HG02623 (cell line): Measurements from ENCODE around the gene KMT2C.
"Not testable (repeated sequence)": the region's sequence is repeated elsewhere in the genome, so short reads cannot be mapped to it uniquely, and the experiment has no call there.

Experiments used
- ATAC-seq: cut with Tn5 transposase; IDR thresholded peaks from one replicate; pipeline ENCODE4 v1.9.1; 2021; ENCODE audit warnings: moderate library complexity; ENCODE audit not compliant: unreplicated experiment

KMT2C gene

DNA sequence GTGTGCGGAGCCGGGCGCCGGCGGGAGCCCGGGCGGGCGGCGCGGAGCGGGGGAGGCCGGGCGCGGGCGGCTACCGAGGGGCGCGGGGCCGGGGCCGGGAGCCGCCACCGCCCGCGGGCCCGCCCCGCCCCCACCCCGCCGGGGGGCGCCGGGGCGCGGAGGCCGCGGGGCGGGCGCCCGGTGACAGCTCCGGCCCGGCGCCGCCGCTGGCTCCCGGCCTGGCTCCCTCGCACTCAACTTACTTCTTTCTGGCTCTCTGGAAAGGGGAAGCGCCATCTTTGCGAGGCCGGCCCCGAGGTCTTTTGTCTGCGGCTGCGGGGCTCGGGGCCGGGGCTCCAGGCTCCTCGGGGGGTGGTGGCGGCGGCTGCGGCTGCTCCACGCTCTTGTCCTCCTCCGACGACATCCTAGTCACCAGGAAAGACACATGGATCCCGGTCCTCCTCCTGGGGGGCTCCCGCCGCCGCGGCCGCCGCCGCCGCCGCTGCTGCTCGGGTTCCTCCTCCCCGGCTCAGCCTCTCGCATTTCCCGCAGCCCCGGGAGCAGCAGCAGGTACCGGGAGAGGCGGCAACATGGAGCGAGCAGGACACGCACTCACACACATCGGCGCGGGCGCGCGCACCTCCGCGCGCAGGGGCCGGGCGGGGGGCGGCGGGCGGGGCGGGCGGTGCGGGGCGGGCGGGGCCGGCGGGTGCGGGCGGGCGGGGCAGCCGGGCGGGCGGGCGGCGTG is at the start of gene KMT2C:
TSS of gene KMT2C (minus strand) at position 620 of the 727 bp plus-strand sequence. CDS start at position 403, 217 bp downstream.
- ATAC-seq: peak; percentile 14

GRCh38 chr7:152481082-152481481 is 45.3 kb upstream of the KMT2C start:
- no peak for ATAC-seq

GRCh38 chr7:152480664-152481063 is 44.9 kb upstream of the KMT2C start:
- ATAC-seq: no peak

GRCh38 chr7:152479595-152479994 is 43.8 kb upstream of the KMT2C start:
- ATAC-seq: no peak

DNA sequence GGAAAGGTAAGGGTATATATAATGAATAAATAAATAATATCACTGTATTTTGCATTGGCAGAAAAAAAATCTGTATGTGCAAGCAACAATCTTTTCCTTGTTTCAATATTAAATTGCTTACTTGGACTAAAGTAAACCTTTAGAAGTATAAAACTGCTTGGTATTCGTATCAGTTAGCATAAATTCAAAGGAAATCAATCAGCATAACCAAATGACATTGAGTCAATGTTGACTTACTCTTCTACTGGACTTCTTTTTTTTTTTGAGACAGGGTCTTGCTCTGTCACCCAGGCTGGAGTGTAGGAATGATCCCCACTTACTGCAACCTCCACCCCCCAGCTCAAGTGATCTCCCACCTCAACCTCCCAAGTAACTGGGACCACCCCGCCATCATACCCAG is 42.3 kb upstream of the KMT2C start:
- no peak for ATAC-seq

DNA sequence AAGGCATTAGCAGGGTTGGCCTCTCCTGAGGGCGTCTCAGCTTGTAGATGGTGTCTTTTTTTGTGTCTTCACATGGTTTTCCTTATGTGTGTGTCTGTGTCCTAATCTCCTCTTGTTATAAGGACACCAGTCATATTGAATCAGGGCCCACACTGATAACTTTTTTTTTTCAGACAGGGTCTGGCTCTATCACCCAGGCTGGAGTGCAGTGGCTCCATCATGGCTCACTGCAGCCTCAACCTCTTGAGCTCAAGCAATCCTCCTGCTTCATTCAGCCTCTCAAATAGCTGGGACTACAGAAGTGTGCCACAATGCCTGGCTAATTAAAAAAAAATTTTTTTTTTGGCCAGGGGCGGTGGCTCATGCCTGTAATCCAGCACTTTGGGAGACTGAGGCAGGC is 41.3 kb upstream of the KMT2C start:
- no peak for ATAC-seq

- ATAC-seq: no peak
Measured at GRCh38 chr7:152476551-152476950, 40.7 kb upstream of the KMT2C start.

DNA sequence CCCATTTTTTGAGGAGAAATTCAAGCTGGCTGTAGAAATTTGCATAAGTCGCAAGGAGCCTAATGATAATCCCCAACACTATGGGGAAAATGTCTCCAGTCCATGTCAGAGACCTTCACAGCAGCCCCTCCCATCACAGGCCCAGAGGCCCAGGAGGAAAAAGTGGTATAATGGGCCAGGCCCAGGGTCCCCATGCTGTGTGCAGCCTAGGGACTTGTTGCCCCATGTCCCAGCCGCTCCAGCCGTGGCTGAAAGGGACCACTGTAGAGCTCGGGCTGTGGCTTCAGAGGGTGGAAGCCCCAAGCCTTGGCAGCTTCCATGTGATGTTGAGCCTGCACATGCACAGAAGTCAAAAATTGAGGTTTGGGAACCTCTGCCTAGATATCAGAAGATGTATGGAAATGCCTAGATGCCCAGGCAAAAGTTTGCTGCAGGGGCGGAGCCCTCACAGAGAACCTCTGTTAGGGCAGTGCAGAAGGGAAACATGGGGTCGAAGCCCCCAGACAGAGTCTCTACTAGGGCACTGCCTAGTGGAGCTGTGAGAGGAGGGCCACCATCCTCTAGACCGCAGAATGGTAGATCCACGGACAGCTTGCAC is 35.3 kb upstream of the KMT2C start:
- not testable (repeated sequence) for ATAC-seq

DNA sequence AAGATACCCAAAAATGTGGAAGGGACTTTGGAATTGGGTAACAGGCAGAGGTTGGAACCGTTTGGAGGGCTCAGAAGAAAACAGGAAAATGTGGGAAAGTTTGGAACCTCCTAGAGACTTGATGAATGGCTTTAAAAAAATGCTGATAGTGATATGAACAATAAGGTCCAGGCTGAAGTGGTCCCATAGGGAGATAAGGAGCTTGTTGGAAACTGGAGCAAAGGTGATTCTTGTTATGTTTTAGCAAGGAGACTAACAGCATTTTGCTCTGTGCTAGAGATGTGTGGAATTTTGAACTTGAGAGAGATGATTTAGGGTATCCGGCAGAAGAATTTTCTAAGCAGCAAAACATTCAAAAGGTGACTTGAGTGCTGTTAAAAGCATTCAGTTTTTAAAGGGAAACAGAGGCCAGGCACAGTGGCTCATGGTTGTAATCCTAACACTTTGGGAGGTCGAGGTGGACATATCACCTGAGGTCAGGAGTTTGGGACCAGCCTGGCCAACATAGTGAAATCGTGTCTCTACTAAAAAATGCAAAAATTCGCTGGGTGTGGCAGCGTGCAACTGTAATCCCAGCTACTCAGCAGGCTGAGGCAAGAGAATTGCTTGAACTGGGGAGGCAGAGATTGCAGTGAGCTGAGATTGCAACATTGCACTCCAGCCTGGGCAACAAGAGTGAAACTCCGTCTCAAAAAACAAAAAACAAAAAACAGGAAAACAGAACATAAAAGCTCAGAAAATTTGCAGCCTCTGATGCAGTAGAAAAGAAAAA is 34.6 kb upstream of the KMT2C start:
- not testable (repeated sequence) for ATAC-seq

DNA sequence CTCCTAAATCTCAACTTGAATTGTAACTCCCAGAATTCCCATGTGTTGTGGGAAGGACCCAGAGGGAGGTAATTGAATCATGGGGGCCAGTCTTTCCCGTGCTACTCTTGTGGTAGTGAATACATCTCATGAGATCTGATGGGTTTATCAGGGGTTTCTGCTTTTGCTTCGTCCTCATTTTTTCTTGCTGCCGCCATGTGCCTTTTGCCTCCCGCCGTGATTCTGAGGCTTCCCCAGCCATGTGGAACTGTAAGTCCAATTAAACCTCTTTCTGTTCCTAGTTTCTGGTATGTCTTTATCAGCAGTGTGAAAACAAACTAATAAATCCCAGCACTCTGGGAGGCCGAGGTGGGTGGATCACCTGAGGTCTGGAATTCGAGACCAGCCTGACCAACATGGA is 33.8 kb upstream of the KMT2C start:
- ATAC-seq: not testable (repeated sequence)

- no peak for ATAC-seq
Measured at GRCh38 chr7:152467225-152467624, 31.4 kb upstream of the KMT2C start.

DNA sequence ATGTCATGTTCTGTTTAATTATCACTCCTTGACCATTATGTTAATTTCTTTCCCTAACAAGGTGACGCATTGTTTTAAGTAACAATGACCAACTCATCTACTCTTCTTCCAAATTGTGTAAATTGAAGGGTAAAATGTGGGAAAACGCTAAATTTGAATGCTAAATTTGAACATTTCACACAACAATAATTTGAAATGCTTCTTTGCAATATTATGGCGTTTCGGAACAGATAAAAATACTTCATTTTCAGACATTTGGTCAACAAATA is 29.2 kb upstream of the KMT2C start:
- no peak for ATAC-seq

DNA sequence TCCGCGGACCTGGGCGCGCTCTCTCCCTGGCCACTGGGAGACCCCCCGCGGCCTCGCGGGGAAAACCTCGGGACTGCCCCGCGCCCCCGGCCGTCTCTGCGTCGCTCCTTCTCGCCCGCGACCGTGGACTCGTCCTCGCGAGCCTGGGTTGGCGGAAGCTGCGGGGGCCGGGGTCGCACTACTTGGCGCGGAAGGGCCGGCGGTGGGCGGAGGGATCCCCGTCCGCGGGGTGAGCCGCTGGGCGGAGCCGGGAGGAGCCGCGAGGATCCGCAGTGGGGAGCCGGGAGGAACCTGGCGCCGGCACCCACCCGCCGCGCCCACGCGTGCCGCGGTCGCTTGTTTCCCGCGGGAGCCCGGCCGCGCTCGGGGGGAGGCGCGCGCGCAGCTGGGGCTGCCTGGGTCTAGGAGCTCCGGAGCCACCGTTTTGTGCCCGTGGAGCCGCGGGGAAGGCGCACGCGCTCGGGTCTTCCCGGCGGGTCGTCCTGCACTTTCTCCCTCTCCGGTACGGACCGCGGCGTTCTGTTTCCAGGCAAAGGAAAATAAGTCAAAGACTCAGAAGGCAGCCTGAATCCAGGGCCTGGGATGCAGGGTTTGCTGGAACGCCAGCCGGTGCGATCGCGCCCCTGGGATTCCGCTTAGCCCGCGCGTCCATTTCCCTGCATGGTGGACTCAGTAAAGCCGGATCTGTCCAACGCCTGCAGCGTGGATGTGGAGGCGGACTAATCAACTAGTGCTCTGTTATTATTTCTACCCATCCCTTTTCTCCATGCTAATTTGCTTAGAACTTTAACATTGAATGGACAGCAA is 28.7 kb upstream of the KMT2C start:
- ATAC-seq: peak; percentile 28

DNA sequence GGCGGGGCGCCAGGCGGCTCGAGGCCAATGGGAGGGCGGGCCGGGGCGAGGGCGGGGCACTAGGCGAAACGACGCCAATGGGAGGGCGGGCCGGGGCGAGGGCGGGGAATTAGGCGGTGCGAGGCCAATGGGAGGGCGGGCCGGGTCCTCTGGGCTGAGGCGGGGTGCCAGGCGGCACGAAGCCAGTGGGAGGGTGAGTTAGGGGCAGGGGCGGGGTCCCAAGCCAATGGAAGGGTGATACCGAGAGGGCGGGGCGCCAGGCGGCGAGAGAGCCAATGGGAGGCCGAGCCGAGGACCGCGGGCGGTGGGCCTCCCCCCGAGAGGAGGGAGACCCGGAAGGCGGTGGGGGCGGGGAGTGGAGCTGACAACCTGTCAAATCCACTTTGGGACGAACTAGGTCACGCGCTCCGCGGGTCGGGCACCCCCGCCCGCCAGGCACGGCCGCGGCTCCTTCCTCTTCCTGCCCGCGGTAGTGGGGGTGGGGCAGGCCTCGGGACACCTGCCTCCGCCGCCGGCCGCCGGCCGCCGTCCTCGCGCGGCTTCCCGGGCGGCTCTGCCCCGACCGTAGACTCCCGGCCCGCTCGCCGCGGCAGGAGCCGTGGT is 28.0 kb upstream of the KMT2C start:
- peak; percentile 84 for ATAC-seq

- peak; percentile 6 for ATAC-seq
Measured at GRCh38 chr7:152462995-152463708, 27.3 kb upstream of the KMT2C start.

DNA sequence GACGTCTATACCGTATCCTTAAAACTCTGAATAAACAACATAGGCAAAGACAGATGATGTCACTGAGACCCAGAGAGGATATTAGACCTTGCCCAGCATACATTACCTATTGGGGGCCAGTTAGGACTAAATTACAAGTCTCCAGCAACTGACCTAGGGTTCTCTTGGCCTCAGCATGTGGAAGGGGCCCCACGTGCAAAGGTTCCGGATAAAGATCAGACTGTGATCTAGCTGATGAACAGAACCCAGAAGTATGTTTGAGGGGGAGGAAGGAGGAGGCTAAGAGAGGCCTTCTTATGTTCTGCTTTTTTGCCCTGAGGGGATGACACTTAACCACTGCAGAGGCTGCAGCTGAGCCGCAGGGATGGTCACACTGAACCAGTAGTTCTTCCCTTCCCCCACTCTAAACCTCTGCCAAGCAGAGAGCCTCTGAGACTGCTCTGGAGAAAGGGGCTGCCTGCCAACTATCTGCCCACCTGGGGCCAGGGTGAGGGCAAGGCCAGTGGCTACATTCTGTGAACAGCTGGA is 24.0 kb upstream of the KMT2C start:
- no peak for ATAC-seq

DNA sequence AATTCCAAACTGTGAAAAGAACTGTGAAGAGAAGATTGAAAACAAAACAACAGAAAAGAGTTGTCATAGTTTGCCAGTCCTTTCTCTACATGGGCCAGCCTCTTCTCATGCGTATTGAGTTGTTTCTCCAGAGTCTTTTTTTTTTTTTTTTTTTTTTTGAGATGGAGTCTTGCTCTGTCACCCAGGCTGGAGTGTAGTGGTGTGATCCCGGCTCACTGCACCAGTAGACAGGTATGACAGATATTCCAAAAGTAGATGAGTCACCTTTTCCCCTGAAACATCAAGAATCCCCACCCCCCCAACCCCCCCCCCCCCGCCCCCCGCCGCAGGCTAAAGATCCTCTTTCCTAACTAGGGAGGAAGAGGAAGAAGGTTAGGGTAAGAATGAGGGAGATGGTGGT is 15.6 kb upstream of the KMT2C start:
- ATAC-seq: no peak

GRCh38 chr7:152445386-152446008 is 9.7 kb upstream of the KMT2C start:
- ATAC-seq: not testable (repeated sequence)

DNA sequence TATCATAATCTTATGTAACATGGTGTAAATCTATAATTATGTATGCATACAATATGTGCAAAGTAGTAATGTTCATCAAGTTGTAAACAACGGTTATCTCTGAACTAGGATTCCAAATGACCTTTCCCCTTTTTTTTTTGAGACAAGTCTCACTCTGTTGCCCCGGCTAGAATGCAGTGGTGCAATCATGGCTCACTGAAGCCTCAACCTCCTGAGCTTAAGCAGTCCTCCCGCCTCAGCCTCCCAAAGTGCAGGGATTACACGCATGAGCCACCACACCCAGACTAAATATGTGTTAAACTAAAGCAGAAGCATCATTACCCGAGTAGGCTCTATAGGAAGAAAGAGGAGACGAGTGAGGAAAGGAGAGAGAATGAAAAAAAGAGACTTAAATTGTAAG is 7.8 kb upstream of the KMT2C start:
- ATAC-seq: no peak
